ENCODE data around the gene ATL2.

- TF ChIP-seq, protein P1, sequence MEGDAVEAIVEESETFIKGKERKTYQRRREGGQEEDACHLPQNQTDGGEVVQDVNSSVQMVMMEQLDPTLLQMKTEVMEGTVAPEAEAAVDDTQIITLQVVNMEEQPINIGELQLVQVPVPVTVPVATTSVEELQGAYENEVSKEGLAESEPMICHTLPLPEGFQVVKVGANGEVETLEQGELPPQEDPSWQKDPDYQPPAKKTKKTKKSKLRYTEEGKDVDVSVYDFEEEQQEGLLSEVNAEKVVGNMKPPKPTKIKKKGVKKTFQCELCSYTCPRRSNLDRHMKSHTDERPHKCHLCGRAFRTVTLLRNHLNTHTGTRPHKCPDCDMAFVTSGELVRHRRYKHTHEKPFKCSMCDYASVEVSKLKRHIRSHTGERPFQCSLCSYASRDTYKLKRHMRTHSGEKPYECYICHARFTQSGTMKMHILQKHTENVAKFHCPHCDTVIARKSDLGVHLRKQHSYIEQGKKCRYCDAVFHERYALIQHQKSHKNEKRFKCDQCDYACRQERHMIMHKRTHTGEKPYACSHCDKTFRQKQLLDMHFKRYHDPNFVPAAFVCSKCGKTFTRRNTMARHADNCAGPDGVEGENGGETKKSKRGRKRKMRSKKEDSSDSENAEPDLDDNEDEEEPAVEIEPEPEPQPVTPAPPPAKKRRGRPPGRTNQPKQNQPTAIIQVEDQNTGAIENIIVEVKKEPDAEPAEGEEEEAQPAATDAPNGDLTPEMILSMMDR (IDR thresholded peaks at IDR 0.05), result no peak
- no peak for TF ChIP-seq ZFX (IDR thresholded peaks at IDR 0.05; ENCODE audit: borderline replicate concordance)
Measured at GRCh38 chr2:38418735-38419134, 41.7 kb upstream of the ATL2 start.
